SK-N-MC (cell line): ENCODE results near the gene C13orf46.

Experiments used
- EZH2 ChIP-seq: fragments of 200-600 bp; sonication (generic); IDR thresholded peaks from one replicate; pipeline ENCODE4 v1.6.1; 2017; ENCODE audit warnings: antibody characterized with exemption
- FOXP2 ChIP-seq: optimal IDR thresholded peaks from 2 replicates; pipeline ENCODE3; 2011; ENCODE audit warnings: mild to moderate bottlenecking, moderate library complexity; ENCODE audit not compliant: insufficient read depth; ENCODE audit errors: extremely low read length, control extremely low read depth
- POLR2AphosphoS5 ChIP-seq: IDR thresholded peaks from 2 replicates; pipeline ENCODE4 v1.6.1; 2012; ENCODE audit warnings: mild to moderate bottlenecking, low read depth, low read length, borderline replicate concordance

- no peak for TF ChIP-seq EZH2
- TF ChIP-seq POLR2AphosphoS5 = no peak
- no peak for TF ChIP-seq FOXP2
Measured at GRCh38 chr13:113999618-113999910, 25.7 kb upstream of the C13orf46 start.
